Embryonic facial prominence (tissue), 1 donor: ENCODE measurements around the gene TRAK2.
"Not testable (repeated sequence)": the region's sequence is repeated elsewhere in the genome, so short reads cannot be mapped to it uniquely, and the experiment has no call there.

Source experiments
- DNase-seq: peaks from one replicate; pipeline ENCODE4 v3.0.0-alpha.2; 2016; ENCODE audit errors: extremely low spot score

The TRAK2 gene

GRCh38 chr2:201452058-201452921 lies 1.0 kb upstream of the TRAK2 start:
- DNase-seq = no peak

- DNase-seq = no peak
Measured at GRCh38 chr2:201450954-201451291, 335 bp downstream of the TRAK2 start.

- DNase-seq = no peak
Measured at GRCh38 chr2:201448701-201449100, 2.6 kb downstream of the TRAK2 start.

GRCh38 chr2:201448061-201448460 lies 3.2 kb downstream of the TRAK2 start:
- DNase-seq = no peak

GRCh38 chr2:201447086-201447485 lies 4.2 kb downstream of the TRAK2 start:
- DNase-seq = no peak

GRCh38 chr2:201444746-201445465 lies 6.4 kb downstream of the TRAK2 start:
- no peak for DNase-seq

GRCh38 chr2:201441409-201441808 lies 9.8 kb downstream of the TRAK2 start:
- no peak for DNase-seq

GRCh38 chr2:201440182-201440581 lies 11.1 kb downstream of the TRAK2 start:
- DNase-seq = no peak

GRCh38 chr2:201439336-201439922 lies 11.8 kb downstream of the TRAK2 start:
- DNase-seq = not testable (repeated sequence)

- no peak for DNase-seq
Measured at GRCh38 chr2:201436141-201436540, 15.1 kb downstream of the TRAK2 start.

GRCh38 chr2:201433394-201433995 lies 17.8 kb downstream of the TRAK2 start:
- no peak for DNase-seq

- DNase-seq = no peak
Measured at GRCh38 chr2:201432621-201433393, 18.5 kb downstream of the TRAK2 start.

- DNase-seq = no peak
Measured at GRCh38 chr2:201432038-201432620, 19.1 kb downstream of the TRAK2 start.

- DNase-seq = no peak
Measured at GRCh38 chr2:201430839-201431238, 20.4 kb downstream of the TRAK2 start.

GRCh38 chr2:201430322-201430721 lies 20.9 kb downstream of the TRAK2 start:
- not testable (repeated sequence) for DNase-seq

GRCh38 chr2:201429835-201430234 lies 21.4 kb downstream of the TRAK2 start:
- DNase-seq = not testable (repeated sequence)

GRCh38 chr2:201428366-201428765 lies 22.9 kb downstream of the TRAK2 start:
- not testable (repeated sequence) for DNase-seq

- no peak for DNase-seq
Measured at GRCh38 chr2:201425952-201426351, 25.3 kb downstream of the TRAK2 start.

- DNase-seq = no peak
Measured at GRCh38 chr2:201420442-201421113, 30.7 kb downstream of the TRAK2 start.

- DNase-seq = no peak
Measured at GRCh38 chr2:201419986-201420385, 31.3 kb downstream of the TRAK2 start.
